GM23248 (cell line): ENCODE data around the gene POC1A. TPM values are rescaled to one million over a fixed set of nuclear protein-coding genes. Genes with fewer than 3 reads are reported as not detected.

Source experiments
- DNase-seq: peaks from one replicate; pipeline ENCODE4 v3.0.0-alpha.2; 2015
- H2AFZ ChIP-seq: fragments of 200-600 bp; sonication (generic); 2 replicates; pipeline ENCODE4 v1.6.1; 2016; ENCODE audit warnings: antibody characterized with exemption
- H3F3A ChIP-seq: fragments of 200-600 bp; sonication (generic); 2 replicates; pipeline ENCODE4 v1.6.1; 2016; ENCODE audit warnings: mild to moderate bottlenecking, antibody characterized with exemption, mixed run types; ENCODE audit not compliant: insufficient read depth
- H3K27ac ChIP-seq: fragments of 200-600 bp; sonication (generic); 2 replicates; pipeline ENCODE4 v1.5.1; 2016; ENCODE audit warnings: mild to moderate bottlenecking
- H3K27me3 ChIP-seq: fragments of 200-600 bp; sonication (generic); replicated peaks from 2 replicates; pipeline ENCODE4 v1.6.1; 2016; ENCODE audit warnings: mild to moderate bottlenecking; ENCODE audit not compliant: insufficient read depth
- H3K36me3 ChIP-seq: fragments of 200-600 bp; sonication (generic); 2 replicates; pipeline ENCODE4 v1.6.1; 2016; ENCODE audit warnings: low read depth, mild to moderate bottlenecking
- H3K4me1 ChIP-seq: fragments of 200-600 bp; sonication (generic); 2 replicates; pipeline ENCODE4 v1.6.1; 2016; ENCODE audit warnings: mild to moderate bottlenecking; ENCODE audit not compliant: insufficient read depth
- H3K4me2 ChIP-seq: fragments of 200-600 bp; sonication (generic); one replicate; pipeline ENCODE4 v1.6.1; 2016; ENCODE audit warnings: mild to moderate bottlenecking; ENCODE audit not compliant: unreplicated experiment
- H3K4me3 ChIP-seq: fragments of 200-600 bp; sonication (generic); 2 replicates; pipeline ENCODE4 v1.5.1; 2016; ENCODE audit warnings: mild to moderate bottlenecking
- H3K79me2 ChIP-seq: fragments of 200-600 bp; sonication (generic); 2 replicates; pipeline ENCODE4 v1.6.1; 2016; ENCODE audit warnings: mild to moderate bottlenecking; ENCODE audit not compliant: insufficient read depth
- H3K9ac ChIP-seq: fragments of 200-600 bp; sonication (generic); 2 replicates; pipeline ENCODE4 v1.6.1; 2016; ENCODE audit warnings: mild to moderate bottlenecking
- H3K9me2 ChIP-seq: fragments of 200-600 bp; sonication (generic); 2 replicates; pipeline ENCODE4 v1.6.1; 2016; ENCODE audit warnings: mixed run types, mild to moderate bottlenecking, moderate library complexity; ENCODE audit not compliant: insufficient read depth
- H3K9me3 ChIP-seq: fragments of 200-600 bp; sonication (generic); one replicate; pipeline ENCODE4 v1.6.1; 2017; ENCODE audit warnings: low read depth
- H4K20me1 ChIP-seq: fragments of 200-600 bp; sonication (generic); 2 replicates; pipeline ENCODE4 v1.6.0; 2016; ENCODE audit not compliant: insufficient read depth
- EZH2 ChIP-seq: fragments of 200-600 bp; sonication (generic); IDR thresholded peaks from 2 replicates; pipeline ENCODE4 v1.6.1; 2018; ENCODE audit warnings: antibody characterized with exemption, mild to moderate bottlenecking; ENCODE audit not compliant: insufficient read depth, poor library complexity, severe bottlenecking
- EZH2phosphoT487 ChIP-seq: fragments of 200-600 bp; sonication (generic); IDR thresholded peaks from 2 replicates; pipeline ENCODE4 v1.6.1; 2018; ENCODE audit warnings: antibody characterized with exemption, moderate library complexity, mild to moderate bottlenecking, low read depth; ENCODE audit not compliant: insufficient read depth
- WGBS, 2 experiments: methylation state at CpG; one replicate each; pipeline ENCODE4 v1.1.6; 2015 to 2017; ENCODE audit warnings: low lambda C conversion rate in 2 of 2, low coverage in 1 of 2; ENCODE audit errors: missing lambda C conversion rate in 2 of 2; 5-methylcytosine and 5-hydroxymethylcytosine counted together
- in situ Hi-C: fragments of 300-500 bp; cut with MboI; formaldehyde crosslinking; loops from 2 replicates; pipeline ENCODE4 v1.15.0; 2020
- polyA plus RNA-seq: library from polyadenylated mRNA; unstranded; fragments of >200 nt; fragmentation: Nextera tagmentation; extraction: Ambion mirVana; gene quantifications from 2 replicates; pipeline ENCODE4 v1.2.1, GENCODE V29; 2016
- total RNA-seq: library from RNA; depleted of rRNA; stranded (reverse); fragments of >200 nt; shearing (Covaris generic); gene quantifications from 2 replicates; pipeline ENCODE4 v1.2.3, GENCODE V29; 2014

The POC1A gene
- total and polyA plus RNA-seq, 2 experiments from 2014 or later, result 5.2 to 11.0 TPM

- Histone ChIP-seq H3K9ac (no peak overlapping the region), H3K27ac (no peak overlapping the region), H3K9me3 (no peaks in the 10 kb centered on the region), H3K9me2 (no peaks in the 10 kb centered on the region), H2AFZ (no peak overlapping the region), H3F3A (0 out of 2 replicates have a peak, but pooled peaks cover 7% of the 10 kb centered on the region), H3K4me3 (no peak overlapping the region), H3K4me1 (no peaks in the 10 kb centered on the region; the same call in 1 of the 2 replicates), H3K36me3 (no peaks in the 10 kb centered on the region), H4K20me1 (no peaks in the 10 kb centered on the region), H3K79me2 (no peaks in the 10 kb centered on the region), H3K4me2 (no peak overlapping the region), H3K27me3 (no peaks in the 10 kb centered on the region)
- no peak for DNase-seq
- TF ChIP-seq EZH2phosphoT487, result no peak
- no peak for TF ChIP-seq EZH2
- WGBS, 2 experiments, result 76 to 83% methylated on average over 5 of the region's 5 CpGs
- in situ Hi-C loops, result no loop called here
Measured at GRCh38 chr3:52177701-52178042, 23.4 kb upstream of the POC1A start.

DNA sequence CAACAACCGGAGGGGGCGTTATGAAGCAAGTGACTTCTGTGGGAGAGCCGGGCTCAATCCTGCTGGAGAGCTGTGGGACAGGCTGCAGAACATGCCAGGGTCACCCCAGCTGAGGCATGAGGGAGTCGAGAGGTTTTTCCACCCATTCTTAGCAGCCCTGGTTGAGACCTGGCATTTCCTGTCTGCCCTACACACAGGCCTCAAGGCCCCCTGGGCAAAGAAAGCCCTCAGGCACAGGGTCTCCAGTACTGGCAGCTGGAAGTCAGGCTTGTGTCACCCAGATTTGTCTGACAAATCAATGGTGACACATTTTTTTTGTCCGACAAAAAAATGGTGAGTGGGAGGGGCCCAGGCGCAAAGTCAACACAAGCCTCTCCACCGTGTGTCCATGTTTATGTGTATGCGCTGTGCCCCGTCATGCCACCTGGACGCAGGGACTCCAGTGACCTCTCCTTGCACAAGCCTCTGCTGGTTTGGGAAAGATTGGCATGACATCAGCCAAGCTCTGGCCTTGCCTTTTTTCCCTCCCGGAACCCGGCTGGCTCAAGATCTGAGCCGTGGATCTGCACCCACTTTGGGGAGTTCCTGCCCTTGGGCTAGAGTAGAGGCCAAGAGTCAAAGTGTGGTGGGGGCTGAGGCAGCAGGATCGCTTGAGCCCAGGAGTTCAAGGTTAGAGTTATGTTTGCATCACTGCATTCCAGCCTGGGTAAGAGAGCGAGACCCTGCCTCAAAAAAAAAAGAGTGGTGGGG lies 22.9 kb upstream of the POC1A start:
- no peaks in the 10 kb centered on the region for H3K79me2 ChIP-seq
- no peak for TF ChIP-seq EZH2phosphoT487
- TF ChIP-seq EZH2, result no peak
- in situ Hi-C loops, result no loop called here
- no peak overlapping the region for H3K4me2 ChIP-seq
- no peak for DNase-seq
- no peak overlapping the region for H3K9ac ChIP-seq
- 85 to 87% methylated on average over 15 of the region's 15 CpGs for WGBS, 2 experiments
- H3K27ac ChIP-seq, result no peak overlapping the region
- H4K20me1 ChIP-seq, result no peaks in the 10 kb centered on the region
- no peaks in the 10 kb centered on the region for H3K27me3 ChIP-seq
- no peaks in the 10 kb centered on the region for H3K36me3 ChIP-seq
- H3F3A ChIP-seq, result 0 out of 2 replicates have a peak, but pooled peaks cover 7% of the 10 kb centered on the region
- no peaks in the 10 kb centered on the region for H3K9me3 ChIP-seq
- no peak overlapping the region for H3K4me3 ChIP-seq
- H3K9me2 ChIP-seq, result no peaks in the 10 kb centered on the region
- no peaks in the 10 kb centered on the region; the same call in 1 of the 2 replicates for H3K4me1 ChIP-seq
- no peak overlapping the region for H2AFZ ChIP-seq

DNA sequence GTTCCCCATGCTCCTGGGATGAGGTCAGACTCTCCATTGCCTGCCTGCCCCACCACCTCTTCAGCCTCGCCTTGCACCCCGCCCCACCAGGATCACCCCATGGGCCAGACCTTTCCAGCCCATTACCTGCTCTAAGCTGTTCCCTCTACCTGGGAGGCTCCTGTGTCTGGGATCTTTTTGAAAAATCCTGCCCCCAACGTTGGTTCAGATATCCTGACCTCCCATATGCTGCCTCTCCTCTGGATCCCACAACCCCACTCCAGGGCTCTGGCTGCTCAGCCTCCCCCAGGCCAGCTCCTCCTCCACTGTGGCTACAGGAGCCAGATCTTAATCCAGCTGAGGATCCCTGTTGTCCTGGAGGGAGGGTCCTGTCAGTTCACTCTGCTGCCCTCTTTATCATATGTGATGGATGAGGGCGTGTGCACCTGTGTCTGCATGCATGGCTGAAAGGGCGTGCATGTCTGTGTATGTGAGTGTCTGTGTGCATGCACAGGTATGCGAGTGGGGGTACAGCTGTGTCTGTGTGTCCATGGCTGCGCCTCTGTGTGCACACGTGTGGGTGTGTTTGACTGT lies 22.0 kb upstream of the POC1A start:
- in situ Hi-C loops, result no loop called here
- no peak for DNase-seq
- Histone ChIP-seq H3K4me1 (peaks cover 8% of the 10 kb centered on the region), H3K9me3 (no peaks in the 10 kb centered on the region), H3F3A (0 out of 2 replicates have a peak, but pooled peaks cover 5% of the 10 kb centered on the region), H3K27ac (no peak overlapping the region), H3K4me3 (no peak overlapping the region), H2AFZ (no peak overlapping the region), H3K27me3 (no peaks in the 10 kb centered on the region), H3K79me2 (no peaks in the 10 kb centered on the region), H3K9ac (no peak overlapping the region), H3K4me2 (no peak overlapping the region), H4K20me1 (no peaks in the 10 kb centered on the region), H3K9me2 (no peaks in the 10 kb centered on the region), H3K36me3 (no peaks in the 10 kb centered on the region)
- 84 to 86% methylated on average over 8 of the region's 8 CpGs for WGBS, 2 experiments
- TF ChIP-seq EZH2phosphoT487 (no peak), EZH2 (no peak)

DNA sequence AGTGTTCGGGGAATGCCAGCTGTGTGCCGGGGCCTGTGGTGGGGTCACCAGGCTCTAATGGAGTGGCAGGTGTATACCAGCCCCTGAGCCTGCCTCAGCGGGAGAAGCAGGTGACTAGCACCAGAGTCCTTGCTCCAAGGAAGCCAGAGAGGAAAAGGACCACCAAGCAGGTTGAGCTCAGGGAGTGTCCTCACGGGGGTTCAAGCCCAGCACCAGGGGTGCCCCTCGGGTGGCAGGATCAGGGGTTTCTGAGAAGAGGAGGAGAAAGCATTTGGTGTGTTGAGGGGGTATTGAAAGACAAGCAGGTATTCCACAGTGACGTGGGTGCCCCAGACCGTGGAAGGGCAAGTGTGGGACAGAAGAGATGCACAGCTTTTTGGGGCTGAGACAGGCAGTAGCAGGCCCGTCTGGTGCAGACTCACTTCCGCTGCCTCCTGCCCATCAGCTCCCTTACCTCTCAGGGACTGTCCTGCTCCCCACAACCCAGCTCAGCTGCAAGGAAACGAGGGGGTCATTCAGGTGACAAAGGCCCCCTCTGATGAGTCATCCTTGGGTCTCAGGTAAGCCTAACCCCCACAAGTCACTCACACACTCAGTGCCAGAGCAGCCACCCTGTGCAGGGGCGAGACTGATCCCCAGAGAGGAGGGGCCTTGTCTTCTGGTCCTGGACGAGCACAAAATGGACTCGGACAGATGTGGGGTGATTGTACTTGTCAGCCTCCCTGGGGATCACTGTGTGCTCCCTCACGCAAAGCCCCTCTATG lies 21.4 kb upstream of the POC1A start:
- no peaks in the 10 kb centered on the region for H3K9me2 ChIP-seq
- no peaks in the 10 kb centered on the region for H4K20me1 ChIP-seq
- no peak overlapping the region for H3K4me2 ChIP-seq
- 86 to 94% methylated on average over 13 to 14 of the region's 14 CpGs for WGBS, 2 experiments
- in situ Hi-C loops, result no loop called here
- no peaks in the 10 kb centered on the region for H3K9me3 ChIP-seq
- no peaks in the 10 kb centered on the region for H3K36me3 ChIP-seq
- H3K79me2 ChIP-seq, result no peaks in the 10 kb centered on the region
- no peaks in the 10 kb centered on the region for H3F3A ChIP-seq
- no peaks in the 10 kb centered on the region for H3K27me3 ChIP-seq
- peaks cover 11% of the 10 kb centered on the region for H3K4me1 ChIP-seq
- no peak overlapping the region for H3K4me3 ChIP-seq
- H3K27ac ChIP-seq, result no peak overlapping the region
- no peak overlapping the region for H2AFZ ChIP-seq
- TF ChIP-seq EZH2 (no peak), EZH2phosphoT487 (no peak)
- DNase-seq, result no peak
- H3K9ac ChIP-seq, result no peak overlapping the region
